Testis (tissue), 3 donors: ENCODE data around the gene FBXO5. TPM values are rescaled to one million over a fixed set of nuclear protein-coding genes. Genes with fewer than 3 reads are reported as not detected.
"Not testable (repeated sequence)": the region's sequence is repeated elsewhere in the genome, so short reads cannot be mapped to it uniquely, and the experiment has no call there.

ENCODE experiments used
- DNase-seq: peaks from one replicate; pipeline ENCODE4 v3.0.0-alpha.2; 2019
- H3K27ac ChIP-seq, 2 donors: fragments of 200-600 bp; sonication (generic); one replicate each; pipeline ENCODE4 v1.5.1; 2019
- H3K27me3 ChIP-seq: fragments of 200-600 bp; sonication (generic); one replicate; pipeline ENCODE4 v1.5.1; 2019
- H3K36me3 ChIP-seq: fragments of 200-600 bp; sonication (generic); one replicate; pipeline ENCODE4 v1.5.1; 2017; ENCODE audit warnings: low read depth; ENCODE audit errors: missing control alignments
- H3K4me1 ChIP-seq: fragments of 200-600 bp; sonication (generic); one replicate; pipeline ENCODE4 v1.5.1; 2019
- H3K4me3 ChIP-seq, 2 donors: fragments of 200-600 bp; sonication (generic); one replicate each; pipeline ENCODE4 v1.5.1; 2017 to 2019
- H3K9me3 ChIP-seq: fragments of 200-600 bp; sonication (generic); one replicate; pipeline ENCODE4 v1.5.1; 2017
- POLR2A ChIP-seq: fragments of 450-650 bp; IDR thresholded peaks from one replicate; pipeline ENCODE4 v1.6.1; 2017; ENCODE audit warnings: antibody characterized with exemption, mild to moderate bottlenecking, moderate library complexity
- WGBS, 2 donors: methylation state at CpG; one replicate each; pipeline ENCODE4 v1.1.5; 2018; 5-methylcytosine and 5-hydroxymethylcytosine counted together
- intact Hi-C: fragments of 100-400 bp; cut with DNase I; formaldehyde crosslinking; loops from one replicate; pipeline ENCODE4 v1.15.1; 2023; ENCODE audit warnings: low total_unique reads
- polyA plus RNA-seq: library from polyadenylated mRNA; stranded (reverse); fragments of 350-450 nt; fragmentation: Illumina TruSeq; extraction: RNeasy Lipid Tissue Mini Kit (QIAGEN cat#74804); gene quantifications from one replicate; pipeline ENCODE4 v1.2.3, GENCODE V29; 2014; ENCODE audit warnings: low read depth, low replicate concordance; ENCODE audit not compliant: insufficient read depth
- total RNA-seq, 2 donors: library from RNA; depleted of rRNA; stranded (reverse); fragments of >200 nt; gene quantifications; one replicate each; pipeline ENCODE4 v1.2.3, GENCODE V29; 2016
- TF ChIP-seq, protein P1 (sequence below), 3 experiments: fragments of 450-650 bp in 2 of 3; fragments of 200-600 bp in 1 of 3; sonication (generic) in 1 of 3; IDR thresholded peaks; one replicate each; pipeline ENCODE4 v1.5.1; 2016 to 2019; ENCODE audit warnings: antibody characterized with exemption in 3 of 3, mild to moderate bottlenecking in 2 of 3, moderate library complexity in 1 of 3

The FBXO5 gene
- total and polyA plus RNA-seq, 3 donors from 2014 or later: 6.0 to 8.3 (median 6.8) TPM

DNA sequence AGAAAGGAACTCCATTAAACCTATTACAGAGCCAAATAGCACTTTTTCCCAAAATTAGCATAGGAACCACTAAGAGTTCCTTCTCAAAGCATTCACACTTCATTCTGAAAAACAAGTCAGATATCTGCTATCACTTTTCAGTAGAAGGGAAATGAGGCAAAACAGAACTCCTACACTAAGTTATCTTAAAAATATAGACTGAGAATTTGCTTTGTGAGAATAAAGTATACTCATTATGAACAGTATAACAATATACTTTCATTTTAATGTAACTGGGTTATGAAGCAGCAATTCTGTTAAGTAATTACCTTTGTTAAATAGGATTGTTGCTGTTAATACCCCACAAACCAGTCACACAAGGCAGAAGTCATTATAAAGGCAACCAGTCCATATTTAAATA, 11.0 kb upstream of the FBXO5 start:
- DNase-seq: no peak
- Histone ChIP-seq H3K4me3 (no peak overlapping the region), H3K27ac (no peak overlapping the region), H3K27me3 (no peaks in the 10 kb centered on the region), H3K4me1 (no peaks in the 10 kb centered on the region), H3K36me3 (no peaks in the 10 kb centered on the region), H3K9me3 (no peaks in the 10 kb centered on the region)
- TF ChIP-seq, protein P1, sequence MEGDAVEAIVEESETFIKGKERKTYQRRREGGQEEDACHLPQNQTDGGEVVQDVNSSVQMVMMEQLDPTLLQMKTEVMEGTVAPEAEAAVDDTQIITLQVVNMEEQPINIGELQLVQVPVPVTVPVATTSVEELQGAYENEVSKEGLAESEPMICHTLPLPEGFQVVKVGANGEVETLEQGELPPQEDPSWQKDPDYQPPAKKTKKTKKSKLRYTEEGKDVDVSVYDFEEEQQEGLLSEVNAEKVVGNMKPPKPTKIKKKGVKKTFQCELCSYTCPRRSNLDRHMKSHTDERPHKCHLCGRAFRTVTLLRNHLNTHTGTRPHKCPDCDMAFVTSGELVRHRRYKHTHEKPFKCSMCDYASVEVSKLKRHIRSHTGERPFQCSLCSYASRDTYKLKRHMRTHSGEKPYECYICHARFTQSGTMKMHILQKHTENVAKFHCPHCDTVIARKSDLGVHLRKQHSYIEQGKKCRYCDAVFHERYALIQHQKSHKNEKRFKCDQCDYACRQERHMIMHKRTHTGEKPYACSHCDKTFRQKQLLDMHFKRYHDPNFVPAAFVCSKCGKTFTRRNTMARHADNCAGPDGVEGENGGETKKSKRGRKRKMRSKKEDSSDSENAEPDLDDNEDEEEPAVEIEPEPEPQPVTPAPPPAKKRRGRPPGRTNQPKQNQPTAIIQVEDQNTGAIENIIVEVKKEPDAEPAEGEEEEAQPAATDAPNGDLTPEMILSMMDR (IDR thresholded peaks at IDR 0.05): no peak
- no peak for TF ChIP-seq POLR2A
- intact Hi-C loops: no loop called here

DNA sequence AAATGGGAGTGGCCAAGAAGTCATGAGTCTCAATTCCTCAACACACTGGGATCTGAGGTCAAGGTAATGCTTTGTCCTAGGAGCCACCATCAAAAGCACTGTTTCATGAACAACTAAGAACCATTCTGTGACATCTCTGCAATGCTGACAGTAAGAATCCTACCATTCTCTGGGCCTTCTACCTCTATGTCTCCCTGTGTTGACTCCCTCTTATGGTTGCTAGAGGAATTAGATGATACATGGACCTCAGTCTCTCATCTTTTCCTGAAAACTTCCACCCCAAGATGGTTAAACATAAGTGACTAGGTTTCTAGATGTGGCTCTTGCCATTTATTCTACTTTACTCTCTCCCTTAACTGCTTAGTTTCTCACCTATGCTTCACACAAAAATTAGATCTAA, 10.6 kb upstream of the FBXO5 start:
- Histone ChIP-seq H3K9me3 (no peaks in the 10 kb centered on the region), H3K27me3 (no peaks in the 10 kb centered on the region), H3K27ac (no peak overlapping the region), H3K4me3 (no peak overlapping the region), H3K4me1 (no peaks in the 10 kb centered on the region), H3K36me3 (no peaks in the 10 kb centered on the region)
- no peak for DNase-seq
- intact Hi-C loops: no loop called here
- TF ChIP-seq, protein P1 (IDR thresholded peaks at IDR 0.05): no peak
- no peak for TF ChIP-seq POLR2A

DNA sequence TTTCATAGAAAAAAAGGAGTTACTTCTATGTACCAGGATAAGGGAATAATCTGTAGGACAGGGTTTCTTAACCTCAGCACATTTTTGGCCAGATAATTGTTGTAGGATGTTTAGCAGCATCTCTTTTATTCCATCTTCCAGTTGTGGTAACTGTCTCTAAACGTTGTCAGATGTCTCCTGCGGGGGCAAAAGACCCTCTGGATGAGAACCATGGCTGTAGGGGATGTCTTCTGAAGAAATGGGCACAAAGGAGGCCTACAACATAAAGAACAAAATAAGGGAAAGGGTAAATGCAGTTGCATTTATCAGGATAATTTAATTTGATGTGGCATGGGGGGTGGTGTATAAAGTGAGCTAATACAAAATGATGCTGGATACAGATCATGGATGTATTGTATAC, 4.1 kb upstream of the FBXO5 start:
- intact Hi-C loops: no loop called here
- H3K4me1 ChIP-seq: peaks cover 14% of the 10 kb centered on the region
- 84 to 88% methylated on average over 2 of the region's 2 CpGs for WGBS, 2 donors
- no peak overlapping the region for H3K27ac ChIP-seq
- TF ChIP-seq, protein P1 (IDR thresholded peaks at IDR 0.05): no peak
- TF ChIP-seq POLR2A: no peak
- H3K36me3 ChIP-seq: no peaks in the 10 kb centered on the region
- H3K27me3 ChIP-seq: no peaks in the 10 kb centered on the region
- H3K4me3 ChIP-seq: no peak overlapping the region
- no peaks in the 10 kb centered on the region for H3K9me3 ChIP-seq
- no peak for DNase-seq

DNA sequence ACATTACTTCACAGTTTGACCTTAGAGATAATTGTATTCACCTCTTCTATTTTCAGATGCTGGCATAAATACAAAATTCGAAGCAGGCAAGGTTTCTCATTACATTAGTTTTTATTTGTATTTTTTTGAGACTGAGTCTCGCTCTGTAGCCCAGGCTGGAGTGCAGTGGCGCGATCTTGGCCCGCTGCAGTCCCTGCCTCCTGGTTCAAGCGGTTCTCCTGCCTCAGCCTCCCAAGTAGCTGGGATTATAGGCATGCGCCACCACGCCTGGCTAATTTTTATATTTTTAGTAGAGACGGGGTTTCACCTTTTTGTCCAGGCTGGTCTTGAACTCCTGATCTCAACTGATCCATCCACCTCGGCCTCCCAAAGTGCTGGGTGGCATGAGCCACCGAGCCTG, 2.5 kb upstream of the FBXO5 start:
- DNase-seq, H3K27me3 ChIP-seq, H3K27ac ChIP-seq, H3K36me3 ChIP-seq, intact Hi-C loops, H3K9me3 ChIP-seq, H3K4me3 ChIP-seq: not testable (repeated sequence)
- H3K4me1 ChIP-seq: peaks cover 18% of the 10 kb centered on the region
- WGBS, 2 donors: 66 to 82% methylated on average over 11 of the region's 11 CpGs

DNA sequence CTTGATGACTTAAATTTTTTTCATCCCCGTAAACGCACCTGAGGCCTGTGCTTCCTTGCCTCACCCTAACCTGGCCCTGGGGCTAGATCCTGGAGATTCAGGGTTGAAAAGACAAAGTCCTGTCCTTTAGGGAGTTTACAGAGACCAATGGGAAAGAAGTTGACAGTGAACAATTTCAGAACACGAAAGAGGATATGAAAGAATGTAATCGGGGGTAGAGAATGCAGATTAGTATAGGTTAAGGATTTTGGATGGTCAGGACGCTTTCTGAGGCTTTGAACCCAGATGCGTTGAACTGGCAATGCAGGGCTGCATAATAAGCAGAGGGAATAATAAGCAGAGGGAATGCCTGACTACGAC, 1.7 kb upstream of the FBXO5 start:
- intact Hi-C loops: no loop called here
- WGBS, 2 donors: 4 to 5% methylated on average over 7 of the region's 7 CpGs
- no peak for TF ChIP-seq POLR2A
- TF ChIP-seq, protein P1 (IDR thresholded peaks at IDR 0.05): no peak
- no peaks in the 10 kb centered on the region for H3K27me3 ChIP-seq
- H3K27ac ChIP-seq: peak overlapping the region; percentile 92 to 93
- H3K36me3 ChIP-seq: no peaks in the 10 kb centered on the region
- H3K4me1 ChIP-seq: peaks cover 18% of the 10 kb centered on the region
- H3K4me3 ChIP-seq: peak overlapping the region; percentile 77 to 91
- H3K9me3 ChIP-seq: no peaks in the 10 kb centered on the region
- DNase-seq: no peak
